Neural progenitor cell (in vitro differentiated cells): ENCODE results near the gene TUBB. TPM values are rescaled to one million over a fixed set of nuclear protein-coding genes. Genes with fewer than 3 reads are reported as not detected.

Experiments used
- DNase-seq: peaks from one replicate; pipeline ENCODE4 v3.0.0-alpha.2; 2016; ENCODE audit warnings: low spot score
- H2AFZ ChIP-seq: fragments of 200-600 bp; sonication (generic); replicated peaks from 2 replicates; pipeline ENCODE4 v1.6.1; 2016; ENCODE audit warnings: antibody characterized with exemption
- H3F3A ChIP-seq: fragments of 200-600 bp; sonication (generic); 2 replicates; pipeline ENCODE4 v1.6.1; 2016; ENCODE audit warnings: antibody characterized with exemption, low read depth
- H3K27ac ChIP-seq: fragments of 200-600 bp; sonication (generic); 2 replicates; pipeline ENCODE4 v1.5.1; 2016; ENCODE audit warnings: mild to moderate bottlenecking
- H3K27me3 ChIP-seq: fragments of 200-600 bp; sonication (generic); 2 replicates; pipeline ENCODE4 v1.6.1; 2016; ENCODE audit warnings: mild to moderate bottlenecking, moderate library complexity
- H3K36me3 ChIP-seq: fragments of 200-600 bp; sonication (generic); 2 replicates; pipeline ENCODE4 v1.5.1; 2016
- H3K4me1 ChIP-seq: fragments of 200-600 bp; sonication (generic); 2 replicates; pipeline ENCODE4 v1.6.1; 2016; ENCODE audit warnings: mixed run types
- H3K4me2 ChIP-seq: fragments of 200-600 bp; sonication (generic); 2 replicates; pipeline ENCODE4 v1.6.1; 2016
- H3K4me3 ChIP-seq: fragments of 200-600 bp; sonication (generic); 2 replicates; pipeline ENCODE4 v1.5.1; 2016
- H3K79me2 ChIP-seq: fragments of 200-600 bp; sonication (generic); 2 replicates; pipeline ENCODE4 v1.6.1; 2016; ENCODE audit warnings: low read depth
- H3K9ac ChIP-seq: fragments of 200-600 bp; sonication (generic); 2 replicates; pipeline ENCODE4 v1.6.1; 2016
- H3K9me3 ChIP-seq: fragments of 200-600 bp; sonication (generic); 2 replicates; pipeline ENCODE4 v1.5.1; 2016; ENCODE audit warnings: low read depth
- H4K20me1 ChIP-seq: fragments of 200-600 bp; sonication (generic); 2 replicates; pipeline ENCODE4 v1.6.1; 2016; ENCODE audit warnings: low read depth
- H3K27ac Mint-ChIP-seq: 3 replicates; pipeline ENCODE4 v1.8.0; 2021; ENCODE audit warnings: mixed read lengths
- H3K27me3 Mint-ChIP-seq: 2 replicates; pipeline ENCODE4 v1.8.0; 2022; ENCODE audit warnings: low read depth, mild to moderate bottlenecking, inconsistent platforms, moderate library complexity, mixed read lengths; ENCODE audit not compliant: insufficient read depth
- H3K36me3 Mint-ChIP-seq: 3 replicates; pipeline ENCODE4 v1.8.0; 2021; ENCODE audit warnings: mixed read lengths
- H3K4me1 Mint-ChIP-seq: 3 replicates; pipeline ENCODE4 v1.8.0; 2021; ENCODE audit warnings: mixed read lengths
- H3K4me3 Mint-ChIP-seq: 3 replicates; pipeline ENCODE4 v1.8.0; 2021; ENCODE audit warnings: mild to moderate bottlenecking, moderate library complexity, mixed read lengths
- H3K9me3 Mint-ChIP-seq: 3 replicates; pipeline ENCODE4 v1.8.0; 2020; ENCODE audit warnings: mixed read lengths
- EZH2 ChIP-seq: fragments of 200-600 bp; sonication (generic); IDR thresholded peaks from 2 replicates; pipeline ENCODE4 v1.6.1; 2017; ENCODE audit warnings: antibody characterized with exemption, mild to moderate bottlenecking, moderate library complexity
- EZH2phosphoT487 ChIP-seq: fragments of 200-600 bp; sonication (generic); IDR thresholded peaks from 2 replicates; pipeline ENCODE4 v1.6.1; 2017; ENCODE audit warnings: antibody characterized with exemption
- total RNA-seq: library from RNA; depleted of rRNA; stranded (reverse); fragments of >200 nt; gene quantifications from 2 replicates; pipeline ENCODE4 v1.2.3, GENCODE V29; 2015; ENCODE audit warnings: low replicate concordance
- TF ChIP-seq, protein P1 (sequence below): fragments of 200-600 bp; sonication (generic); IDR thresholded peaks from 2 replicates; pipeline ENCODE4 v1.5.1; 2017; ENCODE audit warnings: antibody characterized with exemption, mild to moderate bottlenecking

TUBB gene
- total RNA-seq, 1 donor from 2014 or later: 1,479 TPM

DNA sequence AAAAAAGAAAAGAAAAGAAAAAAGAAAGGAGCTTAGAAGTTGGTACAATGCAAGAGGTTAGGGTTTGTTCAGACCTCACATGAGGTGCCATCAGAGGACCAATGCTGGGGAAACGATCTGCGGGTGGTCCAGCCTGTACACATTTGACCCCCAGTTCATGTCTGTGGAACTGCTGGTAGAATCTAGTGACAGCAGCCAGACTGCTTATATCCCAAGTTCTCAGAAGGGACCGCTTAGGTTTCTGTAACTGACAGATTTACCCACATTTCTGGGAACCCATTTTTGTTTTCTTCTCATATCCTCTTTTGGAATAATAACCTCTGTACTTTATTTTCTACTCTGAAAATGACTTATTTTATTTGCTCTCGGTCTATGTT is 38.4 kb upstream of the TUBB start:
- H3K27ac ChIP-seq: no peak overlapping the region
- no peak overlapping the region for H3K9ac ChIP-seq
- no peaks in the 10 kb centered on the region for H3K27me3 ChIP-seq
- H3K27me3 Mint-ChIP-seq: peaks cover 9% of the 10 kb centered on the region
- H3K36me3 Mint-ChIP-seq: peaks cover 10% of the 10 kb centered on the region
- DNase-seq: no peak
- peak overlapping the region; percentile 87 for H3K4me3 Mint-ChIP-seq
- no peaks in the 10 kb centered on the region for H3K9me3 Mint-ChIP-seq
- H3K4me1 ChIP-seq: peaks cover 60% of the 10 kb centered on the region
- H3K9me3 ChIP-seq: no peaks in the 10 kb centered on the region
- no peaks in the 10 kb centered on the region for H3K36me3 ChIP-seq
- TF ChIP-seq, protein P1, sequence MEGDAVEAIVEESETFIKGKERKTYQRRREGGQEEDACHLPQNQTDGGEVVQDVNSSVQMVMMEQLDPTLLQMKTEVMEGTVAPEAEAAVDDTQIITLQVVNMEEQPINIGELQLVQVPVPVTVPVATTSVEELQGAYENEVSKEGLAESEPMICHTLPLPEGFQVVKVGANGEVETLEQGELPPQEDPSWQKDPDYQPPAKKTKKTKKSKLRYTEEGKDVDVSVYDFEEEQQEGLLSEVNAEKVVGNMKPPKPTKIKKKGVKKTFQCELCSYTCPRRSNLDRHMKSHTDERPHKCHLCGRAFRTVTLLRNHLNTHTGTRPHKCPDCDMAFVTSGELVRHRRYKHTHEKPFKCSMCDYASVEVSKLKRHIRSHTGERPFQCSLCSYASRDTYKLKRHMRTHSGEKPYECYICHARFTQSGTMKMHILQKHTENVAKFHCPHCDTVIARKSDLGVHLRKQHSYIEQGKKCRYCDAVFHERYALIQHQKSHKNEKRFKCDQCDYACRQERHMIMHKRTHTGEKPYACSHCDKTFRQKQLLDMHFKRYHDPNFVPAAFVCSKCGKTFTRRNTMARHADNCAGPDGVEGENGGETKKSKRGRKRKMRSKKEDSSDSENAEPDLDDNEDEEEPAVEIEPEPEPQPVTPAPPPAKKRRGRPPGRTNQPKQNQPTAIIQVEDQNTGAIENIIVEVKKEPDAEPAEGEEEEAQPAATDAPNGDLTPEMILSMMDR: no peak
- TF ChIP-seq EZH2phosphoT487 (no peak), EZH2 (no peak)
- H3K4me3 ChIP-seq: no peak overlapping the region
- H3K27ac Mint-ChIP-seq: no peak overlapping the region
- H3F3A ChIP-seq: peaks cover 16% of the 10 kb centered on the region
- H4K20me1 ChIP-seq: peaks cover 62% of the 10 kb centered on the region
- peak overlapping the region; percentile 97 for H3K4me2 ChIP-seq
- H3K79me2 ChIP-seq: peaks cover 70% of the 10 kb centered on the region
- peaks cover 67% of the 10 kb centered on the region for H3K4me1 Mint-ChIP-seq
- no peak overlapping the region for H2AFZ ChIP-seq

DNA sequence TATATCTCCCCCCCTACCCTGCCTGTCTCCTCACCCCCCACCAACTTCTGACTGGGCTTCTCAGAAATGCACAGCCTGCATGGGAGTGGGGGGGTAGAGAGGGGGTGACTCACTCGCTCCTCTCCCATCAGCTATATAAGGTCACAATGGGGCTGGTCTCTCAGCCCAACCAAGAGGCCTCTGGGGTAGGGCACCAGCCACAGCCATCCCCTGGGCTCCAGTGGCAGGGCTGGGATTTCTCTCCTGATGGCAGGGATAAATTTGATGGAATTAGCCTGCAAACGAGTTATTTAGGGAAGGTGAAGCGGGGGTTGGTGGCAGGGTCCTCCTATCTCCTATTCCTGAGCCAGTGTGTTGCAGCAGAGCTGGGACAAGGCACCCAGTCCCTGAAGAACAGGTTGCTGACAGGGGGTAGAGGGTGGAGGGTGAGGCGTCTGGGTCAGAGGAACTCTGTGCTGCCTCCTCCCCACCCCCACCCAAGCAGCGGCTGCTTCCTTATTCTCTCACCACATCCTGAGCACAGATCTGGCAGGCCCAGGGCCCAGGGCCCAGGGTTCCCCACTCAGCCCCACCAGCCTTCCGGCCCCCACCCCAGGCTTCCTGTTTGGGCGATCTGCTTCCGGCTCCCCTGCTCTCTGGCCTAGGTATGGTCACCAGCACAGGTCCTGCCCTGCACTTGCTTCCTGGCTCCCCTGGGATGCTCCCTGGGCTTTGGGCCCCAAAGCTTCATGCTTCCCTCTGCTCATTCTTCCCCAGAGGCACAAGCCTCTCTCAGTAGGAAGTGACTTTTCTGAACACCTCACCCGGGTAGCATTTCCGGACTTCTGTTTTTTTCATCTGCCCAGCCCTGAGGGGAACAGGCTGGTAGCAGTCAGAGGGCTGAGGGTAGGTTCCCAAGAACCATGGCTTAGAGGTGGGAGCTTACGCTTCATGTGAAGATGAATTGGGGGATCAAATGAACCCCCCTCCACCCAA is 37.7 kb upstream of the TUBB start:
- Histone ChIP-seq H3K4me3 (peak overlapping the region; percentile 41), H3K9me3 (no peaks in the 10 kb centered on the region), H3K27ac (peak overlapping the region; percentile 78), H3K27me3 (no peaks in the 10 kb centered on the region), H3K4me2 (peak overlapping the region; percentile 97), H3K79me2 (peaks cover 70% of the 10 kb centered on the region), H3K9ac (peak overlapping the region; percentile 4), H4K20me1 (peaks cover 62% of the 10 kb centered on the region), H3K4me1 (peaks cover 60% of the 10 kb centered on the region), H2AFZ (no peak overlapping the region), H3K36me3 (no peaks in the 10 kb centered on the region), H3F3A (peaks cover 21% of the 10 kb centered on the region)
- H3K4me1 Mint-ChIP-seq: peaks cover 67% of the 10 kb centered on the region
- H3K27ac Mint-ChIP-seq: peak overlapping the region; percentile 74
- TF ChIP-seq EZH2phosphoT487 (no peak), EZH2 (no peak)
- TF ChIP-seq, protein P1: no peak
- peak overlapping the region; percentile 87 for H3K4me3 Mint-ChIP-seq
- H3K36me3 Mint-ChIP-seq: peaks cover 10% of the 10 kb centered on the region
- H3K9me3 Mint-ChIP-seq: no peaks in the 10 kb centered on the region
- H3K27me3 Mint-ChIP-seq: peaks cover 9% of the 10 kb centered on the region
- DNase-seq: peak; percentile 44

DNA sequence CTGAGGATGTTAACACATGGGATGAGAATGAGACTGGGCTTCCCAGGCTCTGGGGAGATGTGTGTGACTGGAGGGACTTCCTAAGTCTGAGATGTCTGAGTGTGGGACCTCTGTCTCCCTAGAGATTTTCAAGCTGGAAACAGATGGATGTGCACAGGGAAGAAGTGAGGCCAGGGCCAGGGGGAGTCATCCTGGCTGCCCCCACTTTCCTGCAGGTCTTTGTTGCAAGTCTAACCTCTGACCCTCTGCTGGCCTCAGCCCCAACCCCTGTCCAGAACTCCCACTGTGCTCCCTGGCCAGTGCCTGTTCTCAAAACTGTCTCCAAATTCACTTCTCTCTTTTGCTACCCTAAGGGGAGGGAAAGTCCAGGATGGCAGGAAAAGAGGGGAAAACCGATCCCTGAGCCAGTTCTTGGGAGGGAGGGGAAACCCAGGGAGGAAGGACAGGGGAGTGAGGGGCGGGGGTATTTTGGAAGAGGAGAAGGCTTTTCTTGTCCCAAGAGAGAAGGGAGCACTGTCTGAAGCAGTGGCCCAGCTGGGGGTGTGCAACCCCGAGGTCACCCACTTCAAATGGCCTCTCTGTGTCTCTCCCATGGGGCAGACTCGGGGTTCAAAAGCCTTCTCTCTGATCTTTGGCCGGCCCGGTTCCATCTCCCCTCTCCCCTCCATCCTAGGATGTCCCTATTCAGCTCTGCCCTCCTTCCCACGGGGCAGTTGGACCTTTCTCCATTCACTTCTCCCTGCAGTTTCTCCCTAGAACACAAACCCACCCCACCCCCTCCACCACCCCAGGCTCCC is 36.8 kb upstream of the TUBB start:
- Histone ChIP-seq H3K9ac (peak overlapping the region; percentile 44), H3K4me1 (peaks cover 67% of the 10 kb centered on the region), H3K27me3 (no peaks in the 10 kb centered on the region), H3F3A (peaks cover 30% of the 10 kb centered on the region), H3K36me3 (no peaks in the 10 kb centered on the region), H3K27ac (peak overlapping the region; percentile 78), H2AFZ (no peak overlapping the region), H3K4me2 (peak overlapping the region; percentile 97), H3K79me2 (peaks cover 76% of the 10 kb centered on the region), H3K9me3 (no peaks in the 10 kb centered on the region), H3K4me3 (peak overlapping the region; percentile 41), H4K20me1 (peaks cover 62% of the 10 kb centered on the region)
- Mint-ChIP-seq H3K27me3 (peaks cover 9% of the 10 kb centered on the region), H3K9me3 (no peaks in the 10 kb centered on the region), H3K4me1 (peaks cover 76% of the 10 kb centered on the region), H3K36me3 (peaks cover 14% of the 10 kb centered on the region), H3K27ac (peak overlapping the region; percentile 89), H3K4me3 (peak overlapping the region; percentile 87)
- TF ChIP-seq, protein P1: no peak
- no peak for TF ChIP-seq EZH2
- TF ChIP-seq EZH2phosphoT487: no peak
- no peak for DNase-seq
